HK-2 (cell line): Measurements from ENCODE around the gene DHRSX.
"Not testable (repeated sequence)": the region's sequence is repeated elsewhere in the genome, so short reads cannot be mapped to it uniquely, and the experiment has no call there.

Experiments used
- DNase-seq: peaks from one replicate; pipeline ENCODE4 v3.0.0-alpha.2; 2018; ENCODE audit not compliant: unreplicated experiment

Gene DHRSX

GRCh38 chrX:2456091-2456490, 44.7 kb downstream of the DHRSX start:
- DNase-seq: not testable (repeated sequence)

GRCh38 chrX:2454620-2455019, 46.2 kb downstream of the DHRSX start:
- DNase-seq: not testable (repeated sequence)

GRCh38 chrX:2452799-2453198, 48.0 kb downstream of the DHRSX start:
- no peak for DNase-seq

GRCh38 chrX:2452317-2452784, 48.4 kb downstream of the DHRSX start:
- DNase-seq: no peak

- no peak for DNase-seq
These were observed 49.1 kb downstream of the DHRSX start for GRCh38 chrX:2451501-2452316.

- no peak for DNase-seq
These were observed 50.1 kb downstream of the DHRSX start for GRCh38 chrX:2450681-2451080.

- no peak for DNase-seq
These were observed 51.5 kb downstream of the DHRSX start for GRCh38 chrX:2449135-2449886.

- no peak for DNase-seq
These were observed 53.3 kb downstream of the DHRSX start for GRCh38 chrX:2447484-2447883.

- DNase-seq: no peak
These were observed 54.0 kb downstream of the DHRSX start for GRCh38 chrX:2446815-2447214.

GRCh38 chrX:2445662-2446623, 54.8 kb downstream of the DHRSX start:
- DNase-seq: no peak

- DNase-seq: no peak
These were observed 58.1 kb downstream of the DHRSX start for GRCh38 chrX:2442694-2443093.

- no peak for DNase-seq
These were observed 59.3 kb downstream of the DHRSX start for GRCh38 chrX:2441466-2441865.

GRCh38 chrX:2439613-2440012, 61.2 kb downstream of the DHRSX start:
- no peak for DNase-seq

- DNase-seq: no peak
These were observed 65.3 kb downstream of the DHRSX start for GRCh38 chrX:2435465-2435864.

- no peak for DNase-seq
These were observed 66.3 kb downstream of the DHRSX start for GRCh38 chrX:2434270-2435163.

GRCh38 chrX:2432298-2432863, 68.4 kb downstream of the DHRSX start:
- no peak for DNase-seq

GRCh38 chrX:2430265-2430825, 70.4 kb downstream of the DHRSX start:
- DNase-seq: no peak

- DNase-seq: no peak
These were observed 73.0 kb downstream of the DHRSX start for GRCh38 chrX:2427737-2428136.

GRCh38 chrX:2427147-2427546, 73.6 kb downstream of the DHRSX start:
- no peak for DNase-seq

- no peak for DNase-seq
These were observed 74.4 kb downstream of the DHRSX start for GRCh38 chrX:2426289-2426882.
